Stimulated activated CD4-positive, alpha-beta T cell treated with anti-CD3 and anti-CD28 coated beads, Interleukin-1b, Interleukin-23, amount 100 ng/mL, for 24 hours (primary cell): ENCODE results near the gene H2BW2.
"Not testable (repeated sequence)": the region's sequence is repeated elsewhere in the genome, so short reads cannot be mapped to it uniquely, and the experiment has no call there.

Source experiments
- DNase-seq, 4 experiments: peaks; one replicate each; pipeline ENCODE4 v3.0.0-alpha.2; 2020; ENCODE audit warnings: low read depth in 4 of 4, low spot score in 1 of 4

The H2BW2 gene

GRCh38 chrX:104039689-104040505 is at the start of gene H2BW2:
H2BW2 (plus strand) TSS chrX:104039956; CDS start chrX:104039995, 39 bp downstream.
- no peak for DNase-seq

GRCh38 chrX:103999234-103999633 is 40.5 kb upstream of the H2BW2 start:
- DNase-seq = no peak

GRCh38 chrX:104008831-104009230 is 30.9 kb upstream of the H2BW2 start:
- no peak for DNase-seq

- no peak for DNase-seq
These were observed 26.6 kb upstream of the H2BW2 start for GRCh38 chrX:104013158-104013557.

- DNase-seq = no peak
These were observed 26.1 kb upstream of the H2BW2 start, which contains the start of gene H2BW1 for GRCh38 chrX:104013606-104014005. H2BW1 (minus strand) TSS chrX:104013708; CDS start chrX:104013576, 132 bp downstream.

GRCh38 chrX:104015576-104015975 is 24.2 kb upstream of the H2BW2 start:
- not testable (repeated sequence) for DNase-seq

GRCh38 chrX:104018126-104018525 is 21.6 kb upstream of the H2BW2 start:
- no peak for DNase-seq

- DNase-seq = no peak
These were observed 1.2 kb downstream of the H2BW2 start for GRCh38 chrX:104041003-104041402.

GRCh38 chrX:104045642-104046041 is 5.9 kb downstream of the H2BW2 start:
- DNase-seq = no peak

- DNase-seq = no peak
These were observed 7.4 kb downstream of the H2BW2 start for GRCh38 chrX:104047171-104047570.

- not testable (repeated sequence) for DNase-seq
These were observed 15.2 kb downstream of the H2BW2 start for GRCh38 chrX:104054956-104055355.

- not testable (repeated sequence) for DNase-seq
These were observed 22.9 kb downstream of the H2BW2 start for GRCh38 chrX:104062636-104063035.

- not testable (repeated sequence) for DNase-seq
These were observed 36.2 kb downstream of the H2BW2 start, which contains the start of gene TMSB15C for GRCh38 chrX:104075778-104076445. TMSB15C (minus strand) TSS chrX:104076236.

- DNase-seq = not testable (repeated sequence)
These were observed 38.1 kb downstream of the H2BW2 start for GRCh38 chrX:104077854-104078253.

GRCh38 chrX:104084063-104084462 is 44.3 kb downstream of the H2BW2 start:
- no peak for DNase-seq

GRCh38 chrX:104084534-104085277 is 45.0 kb downstream of the H2BW2 start:
- DNase-seq = no peak

- no peak for DNase-seq
These were observed 45.7 kb downstream of the H2BW2 start for GRCh38 chrX:104085477-104085876.

- DNase-seq = no peak
These were observed 46.2 kb downstream of the H2BW2 start for GRCh38 chrX:104085919-104086318.
